ENCODE data around the gene SH2D3A.
"Not testable (repeated sequence)": the region's sequence is repeated elsewhere in the genome, so short reads cannot be mapped to it uniquely, and the experiment has no call there.

Gene SH2D3A

GRCh38 chr19:6773323-6773931, 6.2 kb upstream of the SH2D3A start:
- no peak for TF ChIP-seq CTCF (IDR thresholded peaks at IDR 0.05; ENCODE audit: insufficient read depth, low read length, missing control alignments)
- POLR2A ChIA-PET, result no interaction called here
- no peak overlapping the region for H3K4me3 ChIP-seq (ENCODE audit: low read depth, low read length)
- no peak for DNase-seq (ENCODE audit: low read depth, low spot score)
- CTCF ChIA-PET, result interaction anchor here (1.1 kb wide), 1 partner anchor 647 kb away, joined by 3 read pairs; no protein-coding TSS in a partner anchor

- H3K4me3 ChIP-seq (ENCODE audit: low read depth, low read length), result no peak overlapping the region
- no peak for TF ChIP-seq CTCF (IDR thresholded peaks at IDR 0.05; ENCODE audit: insufficient read depth, low read length, missing control alignments)
- ChIA-PET POLR2A (no interaction called here), CTCF (no interaction called here)
- DNase-seq (ENCODE audit: low read depth, low spot score), result no peak
Measured at GRCh38 chr19:6772866-6773322, 5.7 kb upstream of the SH2D3A start.

- no peak for TF ChIP-seq CTCF (IDR thresholded peaks at IDR 0.05; ENCODE audit: insufficient read depth, low read length, missing control alignments)
- ChIA-PET CTCF (no interaction called here), POLR2A (interaction anchor here (0.7 kb wide), 1 partner anchor 29 kb away, joined by 4 read pairs; no protein-coding TSS in a partner anchor)
- H3K4me3 ChIP-seq (ENCODE audit: low read depth, low read length), result no peak within 1 kb of the TSS
- no peak for DNase-seq (ENCODE audit: low read depth, low spot score)
Measured at GRCh38 chr19:6772028-6772865, 5.0 kb upstream of the SH2D3A start, which contains the start of gene VAV1. TSS of gene VAV1 (plus strand) at chr19:6772708. CDS start at chr19:6772808, 100 bp downstream.

- H3K4me3 ChIP-seq (ENCODE audit: low read depth, low read length); DNase-seq (ENCODE audit: low read depth, low spot score); CTCF ChIA-PET: not testable (repeated sequence)
- POLR2A ChIA-PET, result interaction anchor here (0.7 kb wide), 1 partner anchor 28 kb away, joined by 4 read pairs; no protein-coding TSS in a partner anchor
Measured at GRCh38 chr19:6771648-6772027, 4.4 kb upstream of the SH2D3A start.

GRCh38 chr19:6769006-6769619, 1.9 kb upstream of the SH2D3A start:
- no peak overlapping the region for H3K4me3 ChIP-seq (ENCODE audit: low read depth, low read length)
- TF ChIP-seq CTCF (IDR thresholded peaks at IDR 0.05; ENCODE audit: insufficient read depth, low read length, missing control alignments), result no peak
- CTCF ChIA-PET, result interaction anchor here (1.9 kb wide), 2 partner anchors 31 to 93 kb away, joined by 5 to 6 read pairs; no protein-coding TSS in a partner anchor
- no peak for DNase-seq (ENCODE audit: low read depth, low spot score)
- POLR2A ChIA-PET, result no interaction called here

GRCh38 chr19:6768236-6768785, 1.1 kb upstream of the SH2D3A start:
- ChIA-PET CTCF (interaction anchor here (1.9 kb wide), 1 partner anchor 30 kb away, joined by 6 read pairs; no protein-coding TSS in a partner anchor), POLR2A (no interaction called here)
- DNase-seq (ENCODE audit: low read depth, low spot score), result no peak
- TF ChIP-seq CTCF (IDR thresholded peaks at IDR 0.05; ENCODE audit: insufficient read depth, low read length, missing control alignments), result no peak
- no peak overlapping the region for H3K4me3 ChIP-seq (ENCODE audit: low read depth, low read length)
